Mucosa of descending colon (tissue), 3 donors: Measurements from ENCODE around the gene SIX4. TPM values are rescaled to one million over a fixed set of nuclear protein-coding genes. Genes with fewer than 3 reads are reported as not detected.

ENCODE experiments used
- ATAC-seq: fragments of 200-7000 bp; cut with Tn5 transposase; one replicate; pipeline ENCODE4 v1.9.1; 2020; ENCODE audit warnings: mild to moderate bottlenecking, moderate library complexity
- DNase-seq, 3 donors: peaks; one replicate each; pipeline ENCODE4 v3.0.0-alpha.2; 2020
- H3K36me3 ChIP-seq: fragments of 200-600 bp; one replicate; pipeline ENCODE4 v1.8.0; 2021; ENCODE audit warnings: low read depth, mild to moderate bottlenecking
- H3K4me1 ChIP-seq: fragments of 200-600 bp; one replicate; pipeline ENCODE4 v1.8.0; 2021; ENCODE audit warnings: low read depth, mild to moderate bottlenecking
- H3K4me3 ChIP-seq: fragments of 200-600 bp; one replicate; pipeline ENCODE4 v1.8.0; 2021; ENCODE audit warnings: mild to moderate bottlenecking
- H3K9me3 ChIP-seq: fragments of 200-600 bp; one replicate; pipeline ENCODE4 v1.8.0; 2021; ENCODE audit warnings: mild to moderate bottlenecking
- CTCF ChIP-seq: fragments of 200-600 bp; IDR thresholded peaks from one replicate; pipeline ENCODE4 v1.8.0; 2022; ENCODE audit warnings: antibody characterized with exemption, mild to moderate bottlenecking
- intact Hi-C, 2 donors: fragments of 100-400 bp; cut with DNase I in 1 of 2; cut with micrococcal nuclease in 1 of 2; formaldehyde crosslinking; loops; one replicate each; pipeline versions ENCODE4 v1.11.0 to v1.11.1; 2022; cut with DNase I, micrococcal nuclease
- total RNA-seq, 3 donors: library from RNA; stranded (reverse); fragmentation: NEBNext Ultra II Directional in 2 of 3; extraction: Animal tissue kit (Norgen Biotek cat#: 25700) in 2 of 3; gene quantifications; one replicate each; pipeline versions ENCODE4 v1.2.1 to v1.2.4, GENCODE V29; 2021 to 2023
- donor health status: DM: no; HTN: no; CAD: no; lungs with moderate emphysema.
- donor health status: DM: no; HTN: no; CAD: no.
- donor health status: DM: no; HTN: yes; CAD: no.

Gene SIX4
- total RNA-seq, 3 donors from 2014 or later, result 0.12 to 0.82 (median 0.14) TPM

- intact Hi-C loops, result no loop called here
- no peak for ATAC-seq
Observed at GRCh38 chr14:60686865-60687264, 37.3 kb downstream of the SIX4 start.

GRCh38 chr14:60684203-60684602, 39.9 kb downstream of the SIX4 start:
- no peak for TF ChIP-seq CTCF
- H3K4me3 ChIP-seq, result no peak overlapping the region

More at GRCh38 chr14:60686865-60687264, 37.3 kb downstream of the SIX4 start:
- no peak for TF ChIP-seq CTCF
- no peak overlapping the region for H3K4me3 ChIP-seq
- H3K9me3 ChIP-seq, result no peaks in the 10 kb centered on the region
- H3K36me3 ChIP-seq, result no peaks in the 10 kb centered on the region
- no peak for DNase-seq
- no peaks in the 10 kb centered on the region for H3K4me1 ChIP-seq

GRCh38 chr14:60681271-60681670, 42.9 kb downstream of the SIX4 start:
- ATAC-seq (no peak), DNase-seq (no peak)
- H3K4me1 ChIP-seq, result no peaks in the 10 kb centered on the region
- intact Hi-C loops, result no loop called here
- no peaks in the 10 kb centered on the region for H3K9me3 ChIP-seq
- H3K4me3 ChIP-seq, result no peak overlapping the region
- no peak for TF ChIP-seq CTCF
- H3K36me3 ChIP-seq, result no peaks in the 10 kb centered on the region

More at GRCh38 chr14:60684203-60684602, 39.9 kb downstream of the SIX4 start:
- Histone ChIP-seq H3K36me3 (no peaks in the 10 kb centered on the region), H3K9me3 (no peaks in the 10 kb centered on the region), H3K4me1 (no peaks in the 10 kb centered on the region)
- intact Hi-C loops, result no loop called here
- DNase-seq (no peak), ATAC-seq (no peak)

- no peaks in the 10 kb centered on the region for H3K4me1 ChIP-seq
- ATAC-seq, result no peak
- no peak for TF ChIP-seq CTCF
- DNase-seq, result no peak
- H3K4me3 ChIP-seq, result no peak overlapping the region
- H3K9me3 ChIP-seq, result no peaks in the 10 kb centered on the region
- intact Hi-C loops, result no loop called here
- no peaks in the 10 kb centered on the region for H3K36me3 ChIP-seq
Observed at GRCh38 chr14:60680511-60680910, 43.6 kb downstream of the SIX4 start.

- Histone ChIP-seq H3K9me3 (no peaks in the 10 kb centered on the region), H3K4me3 (no peak overlapping the region), H3K36me3 (no peaks in the 10 kb centered on the region), H3K4me1 (no peaks in the 10 kb centered on the region)
- no peak for TF ChIP-seq CTCF
- ATAC-seq (no peak), DNase-seq (no peak)
- intact Hi-C loops, result no loop called here
Observed at GRCh38 chr14:60679566-60680258, 44.4 kb downstream of the SIX4 start.
